Colonic mucosa (tissue), 4 donors: ENCODE measurements around the gene DNAJC18. TPM values are rescaled to one million over a fixed set of nuclear protein-coding genes. Genes with fewer than 3 reads are reported as not detected.

ENCODE experiments used
- DNase-seq: peaks from one replicate; pipeline ENCODE4 v3.0.0-alpha.2; 2020
- H3K27ac ChIP-seq: fragments of 200-600 bp; one replicate; pipeline ENCODE4 v1.8.0; 2021
- H3K27me3 ChIP-seq: fragments of 200-600 bp; one replicate; pipeline ENCODE4 v1.8.0; 2021
- H3K36me3 ChIP-seq: fragments of 200-600 bp; one replicate; pipeline ENCODE4 v1.8.0; 2021
- H3K4me1 ChIP-seq: fragments of 200-600 bp; one replicate; pipeline ENCODE4 v1.8.0; 2021; ENCODE audit warnings: mild to moderate bottlenecking
- H3K4me3 ChIP-seq: fragments of 200-600 bp; one replicate; pipeline ENCODE4 v1.8.0; 2021
- H3K9ac ChIP-seq, 2 donors: one replicate each; pipeline ENCODE4 v1.7.0; 2013; ENCODE audit warnings: control low read depth in 2 of 2, low read depth in 2 of 2, low read length in 2 of 2
- H3K9me3 ChIP-seq: fragments of 200-600 bp; one replicate; pipeline ENCODE4 v1.8.0; 2021
- CTCF ChIP-seq: fragments of 200-600 bp; IDR thresholded peaks from one replicate; pipeline ENCODE4 v1.8.0; 2022; ENCODE audit warnings: antibody characterized with exemption, mild to moderate bottlenecking
- intact Hi-C: fragments of 100-400 bp; cut with DNase I; formaldehyde crosslinking; loops from one replicate; pipeline ENCODE4 v1.14.1; 2022
- total RNA-seq, 2 donors: library from RNA; stranded (reverse); fragmentation: NEBNext Ultra II Directional in 1 of 2; extraction: Animal tissue kit (Norgen Biotek cat#: 25700) in 1 of 2; gene quantifications; one replicate each; pipeline ENCODE4 v1.2.1, GENCODE V29; 2021
- donor health status: healthy.
- donor health status: DM: no; HTN: no; CAD: no.
- donor health status: DM: no; HTN: no; CAD: no.

The DNAJC18 gene
- total RNA-seq, 2 donors from 2014 or later = 3.6 to 5.7 TPM

- H3K27ac ChIP-seq = no peak overlapping the region
- no peaks in the 10 kb centered on the region for H3K36me3 ChIP-seq
- no peak for DNase-seq
Observed at GRCh38 chr5:139408191-139408590, 31.1 kb downstream of the DNAJC18 start.

GRCh38 chr5:139407517-139407916 lies 31.8 kb downstream of the DNAJC18 start:
- DNase-seq = no peak
- H3K36me3 ChIP-seq = no peaks in the 10 kb centered on the region
- intact Hi-C loops = no loop called here
- H3K4me1 ChIP-seq = no peaks in the 10 kb centered on the region
- H3K9me3 ChIP-seq = no peaks in the 10 kb centered on the region
- no peak overlapping the region for H3K27ac ChIP-seq
- no peaks in the 10 kb centered on the region for H3K27me3 ChIP-seq
- no peak overlapping the region for H3K4me3 ChIP-seq
- no peak for TF ChIP-seq CTCF
- H3K9ac ChIP-seq = no peak overlapping the region

More at GRCh38 chr5:139408191-139408590, 31.1 kb downstream of the DNAJC18 start:
- H3K4me1 ChIP-seq = no peaks in the 10 kb centered on the region
- H3K27me3 ChIP-seq = no peaks in the 10 kb centered on the region
- intact Hi-C loops = no loop called here
- no peak overlapping the region for H3K9ac ChIP-seq
- no peak overlapping the region for H3K4me3 ChIP-seq
- no peaks in the 10 kb centered on the region for H3K9me3 ChIP-seq
- TF ChIP-seq CTCF = no peak

GRCh38 chr5:139406963-139407362 lies 32.4 kb downstream of the DNAJC18 start:
- no peak for DNase-seq
- TF ChIP-seq CTCF = no peak
- H3K4me3 ChIP-seq = no peak overlapping the region
- H3K9me3 ChIP-seq = no peaks in the 10 kb centered on the region
- intact Hi-C loops = no loop called here
- no peaks in the 10 kb centered on the region for H3K36me3 ChIP-seq
- H3K4me1 ChIP-seq = no peaks in the 10 kb centered on the region
- no peak overlapping the region for H3K9ac ChIP-seq
- no peaks in the 10 kb centered on the region for H3K27me3 ChIP-seq
- no peak overlapping the region for H3K27ac ChIP-seq

- Histone ChIP-seq H3K27ac (peak overlapping the region; percentile 87), H3K36me3 (no peaks in the 10 kb centered on the region), H3K27me3 (no peaks in the 10 kb centered on the region), H3K9me3 (no peaks in the 10 kb centered on the region), H3K4me3 (peak overlapping the region; percentile 37), H3K9ac (peak overlapping the region; percentile 52 to 72), H3K4me1 (no peaks in the 10 kb centered on the region)
- no peak for DNase-seq
- TF ChIP-seq CTCF = no peak
- intact Hi-C loops = no loop called here
Observed at GRCh38 chr5:139404484-139404840, 34.9 kb downstream of the DNAJC18 start.

- DNase-seq = peak; percentile 98
- Histone ChIP-seq H3K4me3 (peak within 1 kb of the TSS; percentile 37), H3K4me1 (no peaks in the 10 kb centered on the region), H3K9me3 (no peaks in the 10 kb centered on the region), H3K27me3 (no peaks in the 10 kb centered on the region), H3K9ac (peak within 1 kb of the TSS; percentile 72 to 80), H3K36me3 (no peaks in the 10 kb centered on the region), H3K27ac (peak within 1 kb of the TSS; percentile 87)
- intact Hi-C loops = no loop called here
- TF ChIP-seq CTCF = no peak
Observed at GRCh38 chr5:139403787-139404483, 35.4 kb downstream of the DNAJC18 start, which contains the start of gene SPATA24. Gene SPATA24, minus strand, starts transcription at chr5:139404089. Its CDS starts 29 bp downstream, at chr5:139404060.
